Measurements from ENCODE around the gene MINDY4. TPM values are rescaled to one million over a fixed set of nuclear protein-coding genes. Genes with fewer than 3 reads are reported as not detected.

Gene MINDY4
- total RNA-seq, 1 donor from 2014 or later, result 5.3 TPM

GRCh38 chr7:30906515-30907240 is 135.5 kb downstream of the MINDY4 start:
- TF ChIP-seq, protein P1, sequence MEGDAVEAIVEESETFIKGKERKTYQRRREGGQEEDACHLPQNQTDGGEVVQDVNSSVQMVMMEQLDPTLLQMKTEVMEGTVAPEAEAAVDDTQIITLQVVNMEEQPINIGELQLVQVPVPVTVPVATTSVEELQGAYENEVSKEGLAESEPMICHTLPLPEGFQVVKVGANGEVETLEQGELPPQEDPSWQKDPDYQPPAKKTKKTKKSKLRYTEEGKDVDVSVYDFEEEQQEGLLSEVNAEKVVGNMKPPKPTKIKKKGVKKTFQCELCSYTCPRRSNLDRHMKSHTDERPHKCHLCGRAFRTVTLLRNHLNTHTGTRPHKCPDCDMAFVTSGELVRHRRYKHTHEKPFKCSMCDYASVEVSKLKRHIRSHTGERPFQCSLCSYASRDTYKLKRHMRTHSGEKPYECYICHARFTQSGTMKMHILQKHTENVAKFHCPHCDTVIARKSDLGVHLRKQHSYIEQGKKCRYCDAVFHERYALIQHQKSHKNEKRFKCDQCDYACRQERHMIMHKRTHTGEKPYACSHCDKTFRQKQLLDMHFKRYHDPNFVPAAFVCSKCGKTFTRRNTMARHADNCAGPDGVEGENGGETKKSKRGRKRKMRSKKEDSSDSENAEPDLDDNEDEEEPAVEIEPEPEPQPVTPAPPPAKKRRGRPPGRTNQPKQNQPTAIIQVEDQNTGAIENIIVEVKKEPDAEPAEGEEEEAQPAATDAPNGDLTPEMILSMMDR (IDR thresholded peaks at IDR 0.05; ENCODE audit: insufficient read depth, low read length, poor library complexity, severe bottlenecking), result no peak
- DNase-seq (ENCODE audit: low read depth), result no peak
- H3K36me3 ChIP-seq (ENCODE audit: control insufficient read depth, insufficient read depth, low read length), result no peaks in the 10 kb centered on the region
- H3K27me3 ChIP-seq (ENCODE audit: control insufficient read depth, insufficient read depth, low read length), result no peaks in the 10 kb centered on the region
- no peak overlapping the region for H3K4me3 ChIP-seq (ENCODE audit: low read depth, low read length)

DNA sequence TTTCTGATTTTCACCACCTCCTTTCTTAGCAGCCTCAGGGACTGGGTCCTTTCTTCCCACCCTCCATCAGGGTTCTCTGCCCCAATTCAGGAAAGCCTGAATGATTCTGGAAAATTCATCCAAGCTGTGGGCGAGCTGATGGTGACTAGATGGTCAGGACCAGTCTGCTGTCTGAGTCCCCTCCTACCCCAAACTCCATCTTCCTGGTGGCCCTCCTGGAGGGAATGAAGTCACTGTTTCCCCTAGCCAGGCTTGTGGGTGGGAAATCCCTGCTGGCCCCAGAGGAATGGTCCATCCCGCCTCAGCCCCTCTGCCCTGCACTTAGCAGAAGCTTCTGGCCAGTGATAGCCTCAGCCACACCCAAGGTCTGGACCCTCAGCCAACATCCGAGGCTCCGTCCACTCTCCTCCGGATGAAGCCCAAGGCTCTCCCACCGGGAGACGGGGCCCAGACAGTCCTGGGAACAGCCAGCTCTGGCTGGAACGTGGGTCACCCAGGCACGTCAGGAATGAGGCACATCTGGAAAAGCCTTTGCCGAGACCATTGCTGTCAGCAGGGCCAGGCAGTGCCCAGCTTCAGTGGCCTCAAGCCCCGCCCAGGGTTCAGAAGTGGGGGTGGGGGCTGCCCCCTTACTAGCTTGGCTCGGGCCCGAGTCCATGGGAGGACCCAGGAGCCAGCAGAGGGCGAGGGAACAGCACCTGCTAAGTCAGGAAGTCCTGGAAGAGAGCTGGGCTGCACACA is 136.5 kb downstream of the MINDY4 start:
- no peaks in the 10 kb centered on the region for H3K27me3 ChIP-seq (ENCODE audit: control insufficient read depth, insufficient read depth, low read length)
- no peaks in the 10 kb centered on the region for H3K36me3 ChIP-seq (ENCODE audit: control insufficient read depth, insufficient read depth, low read length)
- TF ChIP-seq, protein P1 (IDR thresholded peaks at IDR 0.05; ENCODE audit: insufficient read depth, low read length, poor library complexity, severe bottlenecking), result no peak

DNA sequence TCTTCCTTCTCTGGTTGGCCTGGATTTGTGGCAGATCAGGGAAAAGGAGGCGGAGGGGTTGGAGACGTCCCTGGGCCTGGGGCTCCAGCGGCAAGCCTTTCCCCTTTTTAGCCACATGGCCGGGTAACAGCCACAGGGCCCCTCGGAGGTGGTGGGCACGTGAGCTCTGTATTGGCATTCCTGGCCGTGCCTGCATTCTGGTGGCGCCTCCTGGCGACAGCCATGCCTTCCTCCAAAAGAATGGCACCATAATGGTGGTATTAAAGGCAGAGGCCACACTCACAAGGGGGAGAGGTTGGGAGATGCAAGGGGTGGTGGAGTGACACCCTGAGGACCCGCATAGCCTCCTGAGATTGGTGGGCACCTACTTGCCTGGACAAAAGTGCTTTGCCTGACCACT is 137.5 kb downstream of the MINDY4 start:
- TF ChIP-seq, protein P1 (IDR thresholded peaks at IDR 0.05; ENCODE audit: insufficient read depth, low read length, poor library complexity, severe bottlenecking), result no peak
- H3K4me3 ChIP-seq (ENCODE audit: low read depth, low read length), result no peak overlapping the region
- no peak for DNase-seq (ENCODE audit: low read depth)
- H3K36me3 ChIP-seq (ENCODE audit: control insufficient read depth, insufficient read depth, low read length), result no peaks in the 10 kb centered on the region
- no peaks in the 10 kb centered on the region for H3K27me3 ChIP-seq (ENCODE audit: control insufficient read depth, insufficient read depth, low read length)

More for the DNA sequence above, 136.5 kb downstream of the MINDY4 start:
- H3K4me3 ChIP-seq (ENCODE audit: low read depth, low read length), result no peak overlapping the region
- no peak for DNase-seq (ENCODE audit: low read depth)

DNA sequence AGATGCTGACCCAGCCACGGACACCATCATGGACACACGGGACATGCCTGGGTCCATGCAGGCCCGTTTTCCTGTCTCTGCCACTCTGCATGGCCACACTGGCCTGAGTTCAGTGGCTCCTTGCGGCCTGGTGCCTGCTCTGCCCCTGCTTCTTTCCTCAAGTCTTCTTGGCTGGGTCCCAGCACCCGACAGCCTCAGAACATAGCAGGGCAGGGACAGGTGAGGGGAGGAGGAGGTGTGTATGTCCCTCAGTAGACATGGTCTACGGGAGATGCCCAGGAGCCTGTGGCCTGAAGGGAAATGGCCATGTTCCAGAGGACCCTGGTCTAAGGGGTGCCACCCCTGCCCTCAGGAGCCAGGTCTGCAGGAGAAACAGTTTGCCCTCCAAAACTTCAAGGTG is 138.2 kb downstream of the MINDY4 start:
- TF ChIP-seq, protein P1 (IDR thresholded peaks at IDR 0.05; ENCODE audit: insufficient read depth, low read length, poor library complexity, severe bottlenecking), result no peak
- Histone ChIP-seq H3K36me3 (ENCODE audit: control insufficient read depth, insufficient read depth, low read length) (no peaks in the 10 kb centered on the region), H3K4me3 (ENCODE audit: low read depth, low read length) (no peak overlapping the region), H3K27me3 (ENCODE audit: control insufficient read depth, insufficient read depth, low read length) (no peaks in the 10 kb centered on the region)
- no peak for DNase-seq (ENCODE audit: low read depth)

DNA sequence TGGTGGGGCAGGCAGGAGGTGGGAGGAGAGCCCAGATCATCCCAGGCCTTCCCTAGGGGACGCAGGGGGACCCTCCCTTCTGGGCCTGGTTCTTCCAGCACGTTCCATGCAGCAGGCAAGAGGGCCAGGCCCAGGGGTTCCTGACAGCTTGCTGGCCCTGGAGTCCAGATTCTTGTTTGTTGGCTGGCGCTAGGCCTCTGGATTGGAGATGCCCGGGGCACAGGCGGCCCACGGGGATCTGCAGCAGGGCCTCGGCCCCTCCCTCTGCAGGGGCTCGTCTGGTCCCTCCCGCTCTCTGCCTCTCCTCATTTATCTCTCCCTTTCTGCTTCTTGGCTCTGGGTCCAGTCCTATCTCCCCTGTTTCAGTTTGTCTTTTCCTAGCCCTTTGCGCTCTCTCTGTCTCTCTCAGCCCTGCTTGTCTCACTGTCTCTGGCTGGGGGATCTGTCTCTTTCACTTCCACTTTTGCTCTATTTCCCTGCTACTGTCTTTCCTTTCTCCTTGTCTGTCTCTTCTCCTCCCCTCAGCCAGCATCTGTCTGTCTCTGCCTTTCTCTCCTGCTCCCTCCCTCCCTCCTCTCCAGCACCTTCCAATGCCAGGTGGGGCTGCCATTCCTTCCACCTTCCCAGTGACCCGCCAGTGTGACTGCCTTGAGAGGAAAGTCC is 139.3 kb downstream of the MINDY4 start:
- DNase-seq (ENCODE audit: low read depth), result no peak

More for the DNA sequence above, 139.3 kb downstream of the MINDY4 start:
- Histone ChIP-seq H3K27me3 (ENCODE audit: control insufficient read depth, insufficient read depth, low read length) (no peaks in the 10 kb centered on the region), H3K4me3 (ENCODE audit: low read depth, low read length) (no peak overlapping the region), H3K36me3 (ENCODE audit: control insufficient read depth, insufficient read depth, low read length) (no peaks in the 10 kb centered on the region)
- TF ChIP-seq, protein P1 (IDR thresholded peaks at IDR 0.05; ENCODE audit: insufficient read depth, low read length, poor library complexity, severe bottlenecking), result no peak
